Spleen (tissue), 11 donors: Measurements from ENCODE around the gene EFHD2. TPM values are rescaled to one million over a fixed set of nuclear protein-coding genes. Genes with fewer than 3 reads are reported as not detected.

Source experiments
- DNase-seq: peaks from one replicate; pipeline ENCODE4 v3.0.0-alpha.2; 2020
- H3K27ac ChIP-seq, 8 donors: fragments of 200-600 bp; sonication (generic) in 7 of 8; 1 replicate in 4 of 8; 2 replicates in 4 of 8; pipeline versions ENCODE4 v1.5.0 to v1.8.0; 2016 to 2021; ENCODE audit warnings: inconsistent platforms in 4 of 8, mild to moderate bottlenecking in 4 of 8, moderate library complexity in 1 of 8
- H3K27me3 ChIP-seq, 7 donors: fragments of 200-600 bp; sonication (generic) in 6 of 7; replicated peaks in 1 of 7; 1 replicate in 4 of 7; 2 replicates in 3 of 7; pipeline versions ENCODE4 v1.5.0 to v1.8.0; 2016 to 2021; ENCODE audit warnings: inconsistent platforms in 3 of 7, mild to moderate bottlenecking in 1 of 7
- H3K36me3 ChIP-seq, 6 donors: fragments of 200-600 bp; sonication (generic) in 5 of 6; 1 replicate in 4 of 6; 2 replicates in 2 of 6; pipeline versions ENCODE4 v1.5.0 to v1.8.0; 2016 to 2021; ENCODE audit warnings: inconsistent platforms in 2 of 6
- H3K4me1 ChIP-seq, 6 donors: fragments of 200-600 bp; sonication (generic) in 5 of 6; 1 replicate in 3 of 6; 2 replicates in 3 of 6; pipeline versions ENCODE4 v1.5.0 to v1.8.0; 2016 to 2021; ENCODE audit warnings: inconsistent platforms in 3 of 6
- H3K4me3 ChIP-seq, 8 donors: fragments of 200-600 bp; sonication (generic) in 7 of 8; 1 replicate in 4 of 8; 2 replicates in 4 of 8; pipeline versions ENCODE4 v1.5.0 to v1.8.0; 2016 to 2021; ENCODE audit warnings: inconsistent platforms in 4 of 8, mild to moderate bottlenecking in 4 of 8, moderate library complexity in 2 of 8
- H3K9me3 ChIP-seq, 8 donors: fragments of 200-600 bp; sonication (generic) in 7 of 8; 1 replicate in 4 of 8; 2 replicates in 4 of 8; pipeline versions ENCODE4 v1.5.0 to v1.8.0; 2016 to 2021; ENCODE audit warnings: inconsistent platforms in 4 of 8
- CTCF ChIP-seq, 11 experiments: fragments of 200-600 bp in 7 of 11; fragments of 450-650 bp in 4 of 11; sonication (generic) in 4 of 11; IDR thresholded peaks in 8 of 11; conservative IDR thresholded peaks in 3 of 11; 1 replicate in 7 of 11; 2 replicates in 4 of 11; pipeline versions ENCODE4 v1.4.0 to v1.8.0; 2016 to 2021; ENCODE audit warnings: antibody characterized with exemption in 11 of 11, inconsistent platforms in 4 of 11, mild to moderate bottlenecking in 1 of 11
- POLR2A ChIP-seq, 3 donors: fragments of 450-650 bp; IDR thresholded peaks; one replicate each; pipeline ENCODE4 v1.5.1; 2017; ENCODE audit warnings: antibody characterized with exemption in 3 of 3, mild to moderate bottlenecking in 1 of 3
- POLR2AphosphoS5 ChIP-seq, 3 donors: sonication (generic); formaldehyde crosslinking; IDR thresholded peaks; one replicate each; pipeline ENCODE4 v1.5.1; 2017; ENCODE audit warnings: antibody characterized with exemption in 3 of 3
- WGBS, 5 donors: extraction: QIAGEN DNeasy Blood & Tissue Kit in 3 of 5; methylation state at CpG; one replicate each; pipeline versions ENCODE4 v1.1.5 to v1.1.7; 2013 to 2018; 5-methylcytosine and 5-hydroxymethylcytosine counted together
- intact Hi-C: fragments of 100-400 bp; cut with DNase I; formaldehyde crosslinking; loops from one replicate; pipeline ENCODE4 v1.15.0; 2023; ENCODE audit warnings: low total_unique reads
- polyA plus RNA-seq, 3 donors: library from polyadenylated mRNA; stranded (reverse); fragments of 200-250 nt; gene quantifications; one replicate each; pipeline ENCODE4 v1.2.1, GENCODE V29; 2013
- total RNA-seq, 7 donors: library from RNA; depleted of rRNA in 3 of 7; stranded (reverse); fragments of >200 nt in 3 of 7; fragmentation: NEBNext Ultra II Directional in 4 of 7; extraction: Animal tissue kit (Norgen Biotek cat#: 25700) in 4 of 7; gene quantifications; one replicate each; pipeline versions ENCODE4 v1.1.0 to v1.2.1, GENCODE V29; 2016 to 2021
- donor health status: healthy with polysubstance abuse.
- donor health status: DM: no; HTN: no; CAD: no; lungs with moderate emphysema.
- donor health status: DM: no; HTN: no; CAD: no.
- donor health status: Bipolar disorder and iron deficiency.
- donor health status: healthy.
- donor health status: DM: no; HTN: no; CAD: no.
- donor health status: DM: yes; HTN: yes; CAD: no.

The EFHD2 gene
- total and polyA plus RNA-seq, 10 donors = 81.8 to 226 (median 155) TPM

GRCh38 chr1:15475752-15476314 is 66.1 kb downstream of the EFHD2 start, which contains the start of gene CELA2B:
TSS of gene CELA2B (plus strand) at chr1:15476104. CDS start at chr1:15476126, 22 bp downstream.
- intact Hi-C loops = no loop called here
- WGBS, 5 donors = 80 to 92% (median 85%) methylated on average over 5 of the region's 5 CpGs
- TF ChIP-seq POLR2AphosphoS5 (IDR thresholded peaks at IDR 0.05) (no peak), POLR2A (IDR thresholded peaks at IDR 0.05) (no peak), CTCF (IDR thresholded peaks at IDR 0.05 in 8 of 11, conservative IDR thresholded peaks at IDR 0.05 in 3 of 11) (no peak)
- H3K4me3 ChIP-seq = no peak within 1 kb of the TSS
- H3K4me1 ChIP-seq = no peaks in the 10 kb centered on the region
- H3K36me3 ChIP-seq = no peaks in the 10 kb centered on the region
- no peak for DNase-seq
- no peak within 1 kb of the TSS for H3K27ac ChIP-seq
- H3K9me3 ChIP-seq = peaks cover 0 to 2% (median 0%) of the 10 kb centered on the region in 8 donors
- H3K27me3 ChIP-seq = no peaks in the 10 kb centered on the region

- intact Hi-C loops = no loop called here
- H3K36me3 ChIP-seq = no peaks in the 10 kb centered on the region
- H3K27me3 ChIP-seq = no peaks in the 10 kb centered on the region
- TF ChIP-seq CTCF (IDR thresholded peaks at IDR 0.05 in 8 of 11, conservative IDR thresholded peaks at IDR 0.05 in 3 of 11) = no peak
- no peak for TF ChIP-seq POLR2A (IDR thresholded peaks at IDR 0.05)
- no peak for TF ChIP-seq POLR2AphosphoS5 (IDR thresholded peaks at IDR 0.05)
- no peak overlapping the region for H3K4me3 ChIP-seq
- 91 to 95% (median 94%) methylated on average over 3 of the region's 3 CpGs for WGBS, 5 donors
- no peaks in the 10 kb centered on the region for H3K9me3 ChIP-seq
- DNase-seq = no peak
- H3K27ac ChIP-seq = no peak overlapping the region
- H3K4me1 ChIP-seq = no peaks in the 10 kb centered on the region
Observed at GRCh38 chr1:15476927-15477326, 67.2 kb downstream of the EFHD2 start.

GRCh38 chr1:15477646-15478212 is 68.0 kb downstream of the EFHD2 start:
- H3K4me1 ChIP-seq = no peaks in the 10 kb centered on the region
- intact Hi-C loops = no loop called here
- no peaks in the 10 kb centered on the region for H3K9me3 ChIP-seq
- 92 to 94% (median 92%) methylated on average over 4 to 5 of the region's 5 CpGs for WGBS, 5 donors
- H3K36me3 ChIP-seq = no peaks in the 10 kb centered on the region
- H3K4me3 ChIP-seq = no peak overlapping the region
- no peak for DNase-seq
- TF ChIP-seq POLR2AphosphoS5 (IDR thresholded peaks at IDR 0.05) (no peak), CTCF (IDR thresholded peaks at IDR 0.05 in 8 of 11, conservative IDR thresholded peaks at IDR 0.05 in 3 of 11) (no peak), POLR2A (IDR thresholded peaks at IDR 0.05) (no peak)
- H3K27me3 ChIP-seq = no peaks in the 10 kb centered on the region
- H3K27ac ChIP-seq = no peak overlapping the region

Other genes starting within 250 kb of the EFHD2 start
- 1 to 10 TPM in 1 of 7 donors, under 1 TPM in 3, not detected in 3; 0.25 to 1.0 (median 0.28) TPM for gene FHAD1, start 162.7 kb upstream of the EFHD2 start, total RNA-seq
- gene FHAD1, start 162.7 kb upstream of the EFHD2 start, polyA plus RNA-seq = under 1 TPM; 0.22 to 0.43 (median 0.26) TPM
- gene CTRC, start 28.6 kb downstream of the EFHD2 start, total RNA-seq = 1 to 10 TPM in 3 of 7 donors, under 1 TPM in 1, not detected in 3; 0.51 to 5.1 (median 2.1) TPM
- 1 to 10 TPM; 1.3 to 7.5 (median 3.5) TPM for gene CTRC, start 28.6 kb downstream of the EFHD2 start, polyA plus RNA-seq
- gene CELA2A, start 46.8 kb downstream of the EFHD2 start, total RNA-seq = under 1 TPM in 3 of 7 donors, not detected in 4; 0.40 to 0.79 (median 0.40) TPM
- under 1 TPM; 0.09 to 0.20 (median 0.16) TPM for gene CELA2A, start 46.8 kb downstream of the EFHD2 start, polyA plus RNA-seq
- gene CELA2B, start 66.2 kb downstream of the EFHD2 start, total RNA-seq = not detected
- gene CELA2B, start 66.2 kb downstream of the EFHD2 start, polyA plus RNA-seq = under 1 TPM in 1 of 3 donors, not detected in 2; 0.14 TPM
- gene CASP9, start 114.3 kb downstream of the EFHD2 start, total RNA-seq = 10 to 100 TPM; 10.9 to 17.7 (median 13.7) TPM
- 10 to 100 TPM; 10.3 to 11.0 (median 10.6) TPM for gene CASP9, start 114.3 kb downstream of the EFHD2 start, polyA plus RNA-seq
- gene DNAJC16, start 117.0 kb downstream of the EFHD2 start, total RNA-seq = 10 to 100 TPM; 17.0 to 23.0 (median 21.0) TPM
- gene DNAJC16, start 117.0 kb downstream of the EFHD2 start, polyA plus RNA-seq = 1 to 10 TPM; 3.7 to 7.4 (median 5.2) TPM
- gene AGMAT, start 175.2 kb downstream of the EFHD2 start, total RNA-seq = 1 to 10 TPM; 1.4 to 3.8 (median 3.0) TPM
- 1 to 10 TPM; 2.8 to 6.1 (median 4.2) TPM for gene AGMAT, start 175.2 kb downstream of the EFHD2 start, polyA plus RNA-seq
- 10 to 100 TPM; 43.3 to 75.4 (median 47.2) TPM for gene DDI2, start 207.6 kb downstream of the EFHD2 start, total RNA-seq
- gene DDI2, start 207.6 kb downstream of the EFHD2 start, polyA plus RNA-seq = 1 to 10 TPM; 4.8 to 7.7 (median 6.2) TPM